ENCODE results near the gene SKIC3.

SKIC3 gene

GRCh38 chr5:95532415-95532814 is 22.4 kb downstream of the SKIC3 start:
- in situ Hi-C loops (cut with MboI; ENCODE audit: low sequenced_read_pairs), result no loop called here

DNA sequence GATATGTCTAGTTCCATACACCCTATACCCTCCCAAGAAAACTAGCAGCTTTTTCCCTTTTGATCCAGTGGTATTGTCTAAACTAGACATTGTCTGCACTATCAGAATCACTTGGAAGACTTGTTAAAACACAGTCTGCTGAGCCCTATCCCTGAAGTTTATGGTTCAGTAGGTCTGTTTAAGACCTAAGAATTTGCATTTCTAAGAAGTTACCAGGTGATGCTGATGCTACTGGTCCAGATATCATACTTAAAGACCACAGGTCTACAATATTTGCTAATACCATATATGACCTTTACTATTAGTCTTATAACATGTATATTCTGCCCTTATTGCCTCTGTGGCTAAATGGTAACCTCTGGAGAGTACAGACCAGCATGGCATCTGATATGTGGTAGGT is 23.3 kb downstream of the SKIC3 start:
- in situ Hi-C loops (cut with MboI; ENCODE audit: low sequenced_read_pairs), result no loop called here

DNA sequence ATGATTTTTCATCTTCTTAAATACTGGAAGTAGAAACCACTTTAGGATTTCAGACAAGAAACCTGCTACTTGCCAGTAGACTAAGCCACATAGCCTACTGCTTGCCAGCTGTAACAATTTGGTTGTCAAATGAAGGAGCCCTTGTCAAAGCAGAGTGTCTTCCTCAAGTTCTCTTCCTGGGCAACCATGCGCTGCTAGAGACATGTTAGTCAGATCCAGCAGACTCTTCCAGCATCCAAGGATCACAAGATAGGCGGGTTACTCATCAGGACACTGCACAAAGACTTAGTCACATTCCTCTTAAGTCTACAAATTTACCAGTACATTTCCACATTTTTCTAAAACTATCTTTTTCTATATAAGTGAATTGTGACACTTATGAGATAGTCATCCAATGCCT is 24.4 kb downstream of the SKIC3 start:
- in situ Hi-C loops (cut with MboI; ENCODE audit: low sequenced_read_pairs), result no loop called here

- in situ Hi-C loops (cut with MboI; ENCODE audit: low sequenced_read_pairs), result no loop called here
Measured at GRCh38 chr5:95528565-95528964, 26.2 kb downstream of the SKIC3 start.

- in situ Hi-C loops (cut with MboI; ENCODE audit: low sequenced_read_pairs), result no loop called here
Measured at GRCh38 chr5:95526871-95527270, 27.9 kb downstream of the SKIC3 start.

DNA sequence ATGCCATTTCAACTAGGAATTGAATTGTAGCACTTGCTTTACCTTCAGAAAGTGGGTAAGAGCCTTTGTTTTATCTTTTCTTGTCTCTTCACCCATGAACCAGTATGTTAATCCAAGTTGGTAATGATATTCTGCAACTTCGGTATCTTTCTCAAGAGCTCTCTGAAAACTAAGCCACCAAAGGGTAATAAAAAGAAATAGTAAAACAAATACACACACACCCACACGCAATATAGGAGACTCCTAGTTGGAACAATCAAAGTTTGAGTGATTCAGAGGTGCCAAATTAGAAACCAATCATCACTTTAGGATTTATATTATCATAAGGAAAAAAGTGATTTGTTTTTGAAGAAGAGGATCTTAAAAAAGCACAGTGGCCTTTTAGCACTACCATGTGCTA is 30.4 kb downstream of the SKIC3 start:
- in situ Hi-C loops (cut with MboI; ENCODE audit: low sequenced_read_pairs), result no loop called here

GRCh38 chr5:95520206-95520605 is 34.6 kb downstream of the SKIC3 start:
- in situ Hi-C loops (cut with MboI; ENCODE audit: low sequenced_read_pairs), result no loop called here

GRCh38 chr5:95519681-95520080 is 35.1 kb downstream of the SKIC3 start:
- in situ Hi-C loops (cut with MboI; ENCODE audit: low sequenced_read_pairs), result no loop called here

DNA sequence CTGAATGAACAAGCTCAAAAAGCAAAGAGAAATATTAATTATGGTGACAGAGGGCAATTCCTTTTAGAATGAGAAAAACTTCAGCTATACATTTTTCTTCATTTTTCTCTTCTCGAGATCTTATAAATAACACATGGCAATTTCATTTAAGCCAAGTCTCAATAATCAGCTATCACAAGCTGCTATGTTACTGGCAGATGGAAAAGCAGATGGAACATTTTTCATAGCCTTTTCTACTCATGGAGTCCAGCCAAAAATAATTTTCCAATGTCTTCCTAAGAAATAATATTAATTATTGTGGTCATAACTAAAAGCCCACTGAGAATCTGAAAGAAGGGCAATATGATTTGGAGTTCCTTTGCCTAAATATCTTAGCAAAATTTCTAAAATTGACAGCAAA is 35.6 kb downstream of the SKIC3 start:
- in situ Hi-C loops (cut with MboI; ENCODE audit: low sequenced_read_pairs), result no loop called here

- in situ Hi-C loops (cut with MboI; ENCODE audit: low sequenced_read_pairs), result no loop called here
Measured at GRCh38 chr5:95518417-95518816, 36.4 kb downstream of the SKIC3 start.

DNA sequence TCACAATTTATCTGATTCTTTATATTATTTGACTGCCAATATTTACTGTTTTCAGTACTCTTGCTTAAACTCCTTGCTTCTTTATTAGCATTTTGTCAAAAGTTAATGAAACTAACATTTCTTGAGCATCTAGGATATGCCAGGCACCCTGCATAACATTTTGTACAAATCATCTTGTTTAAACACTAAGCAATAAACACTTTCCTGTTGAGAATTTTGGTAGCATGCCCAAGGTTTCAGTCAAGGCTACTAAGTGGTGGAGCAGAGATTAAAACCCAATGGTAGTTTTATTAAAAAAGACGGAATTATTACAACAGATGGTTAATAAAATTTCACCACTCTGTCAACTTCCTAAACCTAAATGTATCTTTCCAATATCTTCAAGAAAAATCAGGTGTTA is 43.2 kb downstream of the SKIC3 start:
- in situ Hi-C loops (cut with MboI; ENCODE audit: low sequenced_read_pairs), result no loop called here

DNA sequence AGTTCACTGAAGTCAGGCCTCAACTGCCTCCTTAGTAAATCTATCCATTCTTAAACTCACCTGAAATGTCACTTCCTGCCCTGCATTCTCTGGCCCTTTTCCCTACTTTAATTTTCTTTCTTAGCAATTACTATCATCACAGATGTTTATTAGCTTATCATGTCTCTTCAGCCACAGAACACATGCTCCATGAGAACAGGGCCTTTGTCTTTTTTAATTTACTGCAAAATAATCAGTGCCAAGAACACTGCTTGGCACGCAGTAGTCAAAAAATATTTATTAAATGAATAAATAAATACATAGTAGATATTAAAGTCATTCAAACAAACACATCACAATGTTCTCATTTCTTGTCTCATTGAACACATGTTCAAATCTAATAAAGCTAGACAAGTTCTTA is 46.2 kb downstream of the SKIC3 start:
- in situ Hi-C loops (cut with MboI; ENCODE audit: low sequenced_read_pairs), result no loop called here
